Loucy (cell line): Measurements from ENCODE around the gene DHDH.

Source experiments
- EZH2phosphoT487 ChIP-seq: fragments of 200-600 bp; IDR thresholded peaks from 2 replicates; pipeline ENCODE4 v1.6.1; 2018; ENCODE audit warnings: antibody characterized with exemption, mild to moderate bottlenecking, moderate library complexity, borderline replicate concordance
- TF ChIP-seq, protein P1 (sequence below): fragments of 200-600 bp; sonication (generic); conservative IDR thresholded peaks from 2 replicates; pipeline ENCODE4 v1.5.1; 2014; ENCODE audit warnings: mild to moderate bottlenecking, antibody characterized with exemption, low read length

DNA sequence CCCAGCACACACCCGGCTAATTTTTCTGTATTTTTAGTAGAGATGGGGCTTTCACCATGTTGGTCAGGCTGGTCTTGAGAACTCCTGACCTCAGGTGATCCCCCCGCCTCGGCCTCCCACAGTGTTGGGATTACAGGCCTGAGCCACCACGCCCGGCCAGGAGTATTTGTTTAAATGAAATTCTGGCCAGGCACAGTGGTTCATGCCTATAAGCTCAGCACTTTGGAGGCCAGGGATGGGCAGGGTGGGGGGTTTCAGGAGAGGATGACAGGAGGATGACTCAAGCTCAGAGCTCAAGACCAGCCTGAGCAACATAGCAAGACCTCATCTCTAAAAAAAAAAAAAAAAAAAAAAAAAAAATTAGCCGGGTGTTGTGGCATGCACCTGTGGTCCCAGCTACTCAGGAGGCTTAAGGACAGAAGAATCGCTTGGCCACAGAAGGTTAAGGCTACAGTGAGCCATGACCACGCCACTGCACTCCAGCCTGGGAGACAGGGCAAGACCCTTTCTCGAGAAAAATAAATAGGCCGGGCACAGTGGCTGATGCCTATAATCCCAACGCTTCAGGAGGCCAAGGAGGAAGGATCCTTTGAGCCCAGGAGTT, 8.2 kb upstream of the DHDH start:
- TF ChIP-seq, protein P1, sequence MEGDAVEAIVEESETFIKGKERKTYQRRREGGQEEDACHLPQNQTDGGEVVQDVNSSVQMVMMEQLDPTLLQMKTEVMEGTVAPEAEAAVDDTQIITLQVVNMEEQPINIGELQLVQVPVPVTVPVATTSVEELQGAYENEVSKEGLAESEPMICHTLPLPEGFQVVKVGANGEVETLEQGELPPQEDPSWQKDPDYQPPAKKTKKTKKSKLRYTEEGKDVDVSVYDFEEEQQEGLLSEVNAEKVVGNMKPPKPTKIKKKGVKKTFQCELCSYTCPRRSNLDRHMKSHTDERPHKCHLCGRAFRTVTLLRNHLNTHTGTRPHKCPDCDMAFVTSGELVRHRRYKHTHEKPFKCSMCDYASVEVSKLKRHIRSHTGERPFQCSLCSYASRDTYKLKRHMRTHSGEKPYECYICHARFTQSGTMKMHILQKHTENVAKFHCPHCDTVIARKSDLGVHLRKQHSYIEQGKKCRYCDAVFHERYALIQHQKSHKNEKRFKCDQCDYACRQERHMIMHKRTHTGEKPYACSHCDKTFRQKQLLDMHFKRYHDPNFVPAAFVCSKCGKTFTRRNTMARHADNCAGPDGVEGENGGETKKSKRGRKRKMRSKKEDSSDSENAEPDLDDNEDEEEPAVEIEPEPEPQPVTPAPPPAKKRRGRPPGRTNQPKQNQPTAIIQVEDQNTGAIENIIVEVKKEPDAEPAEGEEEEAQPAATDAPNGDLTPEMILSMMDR = no peak
- TF ChIP-seq EZH2phosphoT487 = no peak
